ENCODE results near the gene FEV. TPM values are rescaled to one million over a fixed set of nuclear protein-coding genes. Genes with fewer than 3 reads are reported as not detected.

Gene FEV
- polyA plus RNA-seq, 2 of the 4 experiments (the other 2 are of a cell fraction), result not detected

DNA sequence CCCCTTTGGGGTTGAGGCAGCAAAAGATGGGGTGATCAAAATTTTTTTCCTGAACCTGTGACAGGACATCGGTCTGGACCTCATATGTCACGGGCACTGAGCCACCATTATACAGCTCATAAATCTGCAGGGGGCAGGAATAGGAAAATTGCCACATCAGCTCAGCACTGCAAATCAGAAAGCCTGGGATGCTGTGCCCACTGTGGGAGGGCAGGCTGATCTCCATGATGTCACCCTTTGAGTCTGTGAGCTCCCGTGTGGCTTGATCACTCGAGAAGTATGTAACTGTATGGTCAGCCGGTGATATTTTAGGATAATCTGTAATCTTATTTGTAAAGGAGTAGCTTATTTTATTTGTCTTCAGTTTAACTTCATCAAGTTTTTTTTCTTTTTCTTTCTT, 25.9 kb upstream of the FEV start:
- TF ChIP-seq ZC3H11A (IDR thresholded peaks at IDR 0.05) (no peak), ZFP36 (IDR thresholded peaks at IDR 0.05; ENCODE audit: borderline replicate concordance, partially characterized antibody) (no peak), CHD4 (IDR thresholded peaks at IDR 0.05; ENCODE audit: borderline replicate concordance) (no peak), ZNF302 (CRISPR knock-in tag; IDR thresholded peaks at IDR 0.05) (no peak), NPAS2 (CRISPR knock-in tag; IDR thresholded peaks at IDR 0.05; ENCODE audit: borderline replicate concordance) (no peak), BHLHE40 (IDR thresholded peaks at IDR 0.05; ENCODE audit: low read depth, low read length) (no peak), NFE2L2 (conservative IDR thresholded peaks at IDR 0.05; ENCODE audit: low read length) (no peak), HEYL (CRISPR knock-in tag; IDR thresholded peaks at IDR 0.05) (no peak), CBX2 (IDR thresholded peaks at IDR 0.05; ENCODE audit: borderline replicate concordance, low read depth) (no peak), FOSL2 (IDR thresholded peaks at IDR 0.05) (no peak), FOSL2 (CRISPR knock-in tag; IDR thresholded peaks at IDR 0.05) (no peak), JUN (IDR thresholded peaks at IDR 0.05) (no peak), CEBPB (IDR thresholded peaks at IDR 0.05) (no peak), KDM5A (IDR thresholded peaks at IDR 0.05) (no peak), HOXB13 (CRISPR knock-in tag; IDR thresholded peaks at IDR 0.05; ENCODE audit: low read depth) (no peak), EHF (CRISPR knock-in tag; IDR thresholded peaks at IDR 0.05) (no peak), POLR2A (IDR thresholded peaks at IDR 0.05; ENCODE audit: low read length) (no peak)
- TF ChIP-seq, protein P1, sequence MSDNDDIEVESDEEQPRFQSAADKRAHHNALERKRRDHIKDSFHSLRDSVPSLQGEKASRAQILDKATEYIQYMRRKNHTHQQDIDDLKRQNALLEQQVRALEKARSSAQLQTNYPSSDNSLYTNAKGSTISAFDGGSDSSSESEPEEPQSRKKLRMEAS (IDR thresholded peaks at IDR 0.05), result no peak
- TF ChIP-seq, protein P2, sequence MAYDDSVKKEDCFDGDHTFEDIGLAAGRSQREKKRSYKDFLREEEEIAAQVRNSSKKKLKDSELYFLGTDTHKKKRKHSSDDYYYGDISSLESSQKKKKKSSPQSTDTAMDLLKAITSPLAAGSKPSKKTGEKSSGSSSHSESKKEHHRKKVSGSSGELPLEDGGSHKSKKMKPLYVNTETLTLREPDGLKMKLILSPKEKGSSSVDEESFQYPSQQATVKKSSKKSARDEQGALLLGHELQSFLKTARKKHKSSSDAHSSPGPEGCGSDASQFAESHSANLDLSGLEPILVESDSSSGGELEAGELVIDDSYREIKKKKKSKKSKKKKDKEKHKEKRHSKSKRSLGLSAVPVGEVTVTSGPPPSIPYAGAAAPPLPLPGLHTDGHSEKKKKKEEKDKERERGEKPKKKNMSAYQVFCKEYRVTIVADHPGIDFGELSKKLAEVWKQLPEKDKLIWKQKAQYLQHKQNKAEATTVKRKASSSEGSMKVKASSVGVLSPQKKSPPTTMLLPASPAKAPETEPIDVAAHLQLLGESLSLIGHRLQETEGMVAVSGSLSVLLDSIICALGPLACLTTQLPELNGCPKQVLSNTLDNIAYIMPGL (CRISPR knock-in tag; IDR thresholded peaks at IDR 0.05; ENCODE audit: borderline replicate concordance), result no peak
- TF ChIP-seq, protein P3, sequence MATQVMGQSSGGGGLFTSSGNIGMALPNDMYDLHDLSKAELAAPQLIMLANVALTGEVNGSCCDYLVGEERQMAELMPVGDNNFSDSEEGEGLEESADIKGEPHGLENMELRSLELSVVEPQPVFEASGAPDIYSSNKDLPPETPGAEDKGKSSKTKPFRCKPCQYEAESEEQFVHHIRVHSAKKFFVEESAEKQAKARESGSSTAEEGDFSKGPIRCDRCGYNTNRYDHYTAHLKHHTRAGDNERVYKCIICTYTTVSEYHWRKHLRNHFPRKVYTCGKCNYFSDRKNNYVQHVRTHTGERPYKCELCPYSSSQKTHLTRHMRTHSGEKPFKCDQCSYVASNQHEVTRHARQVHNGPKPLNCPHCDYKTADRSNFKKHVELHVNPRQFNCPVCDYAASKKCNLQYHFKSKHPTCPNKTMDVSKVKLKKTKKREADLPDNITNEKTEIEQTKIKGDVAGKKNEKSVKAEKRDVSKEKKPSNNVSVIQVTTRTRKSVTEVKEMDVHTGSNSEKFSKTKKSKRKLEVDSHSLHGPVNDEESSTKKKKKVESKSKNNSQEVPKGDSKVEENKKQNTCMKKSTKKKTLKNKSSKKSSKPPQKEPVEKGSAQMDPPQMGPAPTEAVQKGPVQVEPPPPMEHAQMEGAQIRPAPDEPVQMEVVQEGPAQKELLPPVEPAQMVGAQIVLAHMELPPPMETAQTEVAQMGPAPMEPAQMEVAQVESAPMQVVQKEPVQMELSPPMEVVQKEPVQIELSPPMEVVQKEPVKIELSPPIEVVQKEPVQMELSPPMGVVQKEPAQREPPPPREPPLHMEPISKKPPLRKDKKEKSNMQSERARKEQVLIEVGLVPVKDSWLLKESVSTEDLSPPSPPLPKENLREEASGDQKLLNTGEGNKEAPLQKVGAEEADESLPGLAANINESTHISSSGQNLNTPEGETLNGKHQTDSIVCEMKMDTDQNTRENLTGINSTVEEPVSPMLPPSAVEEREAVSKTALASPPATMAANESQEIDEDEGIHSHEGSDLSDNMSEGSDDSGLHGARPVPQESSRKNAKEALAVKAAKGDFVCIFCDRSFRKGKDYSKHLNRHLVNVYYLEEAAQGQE (IDR thresholded peaks at IDR 0.05), result no peak
- TF ChIP-seq, protein P4, sequence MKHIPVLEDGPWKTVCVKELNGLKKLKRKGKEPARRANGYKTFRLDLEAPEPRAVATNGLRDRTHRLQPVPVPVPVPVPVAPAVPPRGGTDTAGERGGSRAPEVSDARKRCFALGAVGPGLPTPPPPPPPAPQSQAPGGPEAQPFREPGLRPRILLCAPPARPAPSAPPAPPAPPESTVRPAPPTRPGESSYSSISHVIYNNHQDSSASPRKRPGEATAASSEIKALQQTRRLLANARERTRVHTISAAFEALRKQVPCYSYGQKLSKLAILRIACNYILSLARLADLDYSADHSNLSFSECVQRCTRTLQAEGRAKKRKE (CRISPR knock-in tag; IDR thresholded peaks at IDR 0.05; ENCODE audit: low read depth), result no peak
- no peak for ATAC-seq
- no peak for FAIRE-seq
- Histone ChIP-seq H3K4me2 (no peak overlapping the region), H3K27ac (no peak overlapping the region), H3K4me1 (no peaks in the 10 kb centered on the region), H3K9me3 (no peaks in the 10 kb centered on the region), H3K4me3 (no peak overlapping the region)
- WGBS (ENCODE audit: missing lambda C conversion rate), result 64% methylated on average over 5 of the region's 5 CpGs
- no peak for DNase-seq (ENCODE audit: low read depth in 1 of 2, low spot score in 1 of 2)
- ChIA-PET POLR2A (no interaction called here), CTCF (interaction anchor here (0.7 to 2.9 kb wide), 15 partner anchors 9 to 220 kb away, joined by 3 to 20 read pairs (median 5); no protein-coding TSS in a partner anchor)

DNA sequence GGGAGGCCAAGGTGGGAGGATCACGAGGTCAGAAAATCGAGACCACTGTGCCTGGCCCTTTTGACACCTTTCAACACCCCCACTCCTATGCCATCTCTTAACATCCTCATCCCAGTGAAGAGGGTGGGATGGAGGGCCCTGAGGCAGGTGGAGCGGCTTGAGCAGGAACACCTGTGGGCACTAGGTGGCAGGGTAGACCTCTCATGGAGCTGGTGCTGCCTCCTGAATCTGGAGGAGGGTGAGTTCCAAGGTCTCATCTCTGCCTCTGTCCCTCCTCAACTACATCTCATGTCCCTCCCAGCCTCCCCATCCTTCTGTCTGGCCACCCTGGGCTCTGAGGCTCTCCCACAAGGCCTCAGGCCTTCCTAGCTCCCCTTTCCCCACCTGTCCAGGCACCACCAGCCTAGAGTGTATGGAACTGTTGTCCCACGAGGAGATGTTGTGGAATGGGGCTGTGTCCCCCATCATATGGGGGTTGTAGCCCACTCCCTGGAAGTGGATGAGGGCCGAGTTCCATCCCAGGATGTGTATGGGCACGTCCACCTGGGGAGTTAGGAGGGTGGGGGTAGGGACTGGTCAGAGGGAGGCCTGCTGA, 25.3 kb upstream of the FEV start:
- Histone ChIP-seq H3K4me1 (no peaks in the 10 kb centered on the region), H3K4me2 (no peak overlapping the region), H3K27ac (no peak overlapping the region), H3K9me3 (no peaks in the 10 kb centered on the region), H3K4me3 (no peak overlapping the region)
- FAIRE-seq (no peak), ATAC-seq (peak; percentile 93 to 96), DNase-seq (ENCODE audit: low read depth in 1 of 2, low spot score in 1 of 2) (peak; percentile 56 to 64)
- ChIA-PET POLR2A (no interaction called here), CTCF (interaction anchor here (0.6 to 3.0 kb wide), 17 partner anchors 8 to 483 kb away, joined by 3 to 20 read pairs (median 5); no protein-coding TSS in a partner anchor)
- 2% methylated on average over 6 of the region's 6 CpGs for WGBS (ENCODE audit: missing lambda C conversion rate)
- TF ChIP-seq RFX5 (IDR thresholded peaks at IDR 0.05) (no peak), SMC3 (IDR thresholded peaks at IDR 0.05) (0 out of 3 replicates have a peak, but pooled peaks have one; percentile 28), RAD21 (conservative IDR thresholded peaks at IDR 0.05 in 1 of 2, IDR thresholded peaks at IDR 0.05 in 1 of 2) (peak; percentile 32 to 59; a peak in 3 of 5 replicates), FOSL2 (IDR thresholded peaks at IDR 0.05) (no peak), FOSL2 (CRISPR knock-in tag; IDR thresholded peaks at IDR 0.05) (no peak), HOXB5 (CRISPR knock-in tag; IDR thresholded peaks at IDR 0.05) (no peak)
- TF ChIP-seq, protein P5, sequence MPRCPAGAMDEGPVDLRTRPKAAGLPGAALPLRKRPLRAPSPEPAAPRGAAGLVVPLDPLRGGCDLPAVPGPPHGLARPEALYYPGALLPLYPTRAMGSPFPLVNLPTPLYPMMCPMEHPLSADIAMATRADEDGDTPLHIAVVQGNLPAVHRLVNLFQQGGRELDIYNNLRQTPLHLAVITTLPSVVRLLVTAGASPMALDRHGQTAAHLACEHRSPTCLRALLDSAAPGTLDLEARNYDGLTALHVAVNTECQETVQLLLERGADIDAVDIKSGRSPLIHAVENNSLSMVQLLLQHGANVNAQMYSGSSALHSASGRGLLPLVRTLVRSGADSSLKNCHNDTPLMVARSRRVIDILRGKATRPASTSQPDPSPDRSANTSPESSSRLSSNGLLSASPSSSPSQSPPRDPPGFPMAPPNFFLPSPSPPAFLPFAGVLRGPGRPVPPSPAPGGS (IDR thresholded peaks at IDR 0.05), result no peak
- TF ChIP-seq, protein P6, sequence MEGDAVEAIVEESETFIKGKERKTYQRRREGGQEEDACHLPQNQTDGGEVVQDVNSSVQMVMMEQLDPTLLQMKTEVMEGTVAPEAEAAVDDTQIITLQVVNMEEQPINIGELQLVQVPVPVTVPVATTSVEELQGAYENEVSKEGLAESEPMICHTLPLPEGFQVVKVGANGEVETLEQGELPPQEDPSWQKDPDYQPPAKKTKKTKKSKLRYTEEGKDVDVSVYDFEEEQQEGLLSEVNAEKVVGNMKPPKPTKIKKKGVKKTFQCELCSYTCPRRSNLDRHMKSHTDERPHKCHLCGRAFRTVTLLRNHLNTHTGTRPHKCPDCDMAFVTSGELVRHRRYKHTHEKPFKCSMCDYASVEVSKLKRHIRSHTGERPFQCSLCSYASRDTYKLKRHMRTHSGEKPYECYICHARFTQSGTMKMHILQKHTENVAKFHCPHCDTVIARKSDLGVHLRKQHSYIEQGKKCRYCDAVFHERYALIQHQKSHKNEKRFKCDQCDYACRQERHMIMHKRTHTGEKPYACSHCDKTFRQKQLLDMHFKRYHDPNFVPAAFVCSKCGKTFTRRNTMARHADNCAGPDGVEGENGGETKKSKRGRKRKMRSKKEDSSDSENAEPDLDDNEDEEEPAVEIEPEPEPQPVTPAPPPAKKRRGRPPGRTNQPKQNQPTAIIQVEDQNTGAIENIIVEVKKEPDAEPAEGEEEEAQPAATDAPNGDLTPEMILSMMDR (IDR thresholded peaks at IDR 0.05), result peak; percentile 38; the same call in 2 of the 3 replicates

Data from A549 (cell line).